ENCODE results near the gene DENND2D.

Gene DENND2D

GRCh38 chr1:111199881-111200801 is at the start of gene DENND2D:
TSS of gene DENND2D (minus strand) at chr1:111200646. CDS start at chr1:111200459, 187 bp downstream.
- DNase-seq: no peak

GRCh38 chr1:111249960-111250359 is 49.5 kb upstream of the DENND2D start:
- DNase-seq: no peak

- no peak for DNase-seq
Measured at GRCh38 chr1:111247125-111247838, 46.8 kb upstream of the DENND2D start.

GRCh38 chr1:111242805-111243523 is 42.5 kb upstream of the DENND2D start:
- DNase-seq: no peak

GRCh38 chr1:111241797-111242196 is 41.4 kb upstream of the DENND2D start:
- DNase-seq: no peak

GRCh38 chr1:111238056-111238795 is 37.8 kb upstream of the DENND2D start:
- DNase-seq: no peak

GRCh38 chr1:111236806-111237205 is 36.4 kb upstream of the DENND2D start:
- no peak for DNase-seq

- DNase-seq: no peak
Measured at GRCh38 chr1:111236379-111236778, 35.9 kb upstream of the DENND2D start.

- no peak for DNase-seq
Measured at GRCh38 chr1:111234866-111235265, 34.4 kb upstream of the DENND2D start.

- DNase-seq: no peak
Measured at GRCh38 chr1:111234258-111234657, 33.8 kb upstream of the DENND2D start.

GRCh38 chr1:111232134-111232533 is 31.7 kb upstream of the DENND2D start:
- no peak for DNase-seq

- no peak for DNase-seq
Measured at GRCh38 chr1:111228748-111229126, 28.3 kb upstream of the DENND2D start.

GRCh38 chr1:111227851-111228747 is 27.7 kb upstream of the DENND2D start:
- no peak for DNase-seq

GRCh38 chr1:111227434-111227833 is 27.0 kb upstream of the DENND2D start, which contains the start of gene CHI3L2:
TSS of gene CHI3L2 (plus strand) at chr1:111227713. CDS start at chr1:111227730, 17 bp downstream.
- no peak for DNase-seq

- DNase-seq: no peak
Measured at GRCh38 chr1:111225717-111226400, 25.4 kb upstream of the DENND2D start.

GRCh38 chr1:111225091-111225490 is 24.6 kb upstream of the DENND2D start:
- no peak for DNase-seq

GRCh38 chr1:111223126-111223685 is 22.8 kb upstream of the DENND2D start:
- no peak for DNase-seq

GRCh38 chr1:111222308-111223125 is 22.1 kb upstream of the DENND2D start:
- DNase-seq: no peak

- DNase-seq: no peak
Measured at GRCh38 chr1:111221633-111222291, 21.3 kb upstream of the DENND2D start.

All from NCI-H1436 treated with DMSO at 0.1 percent for 48 hours (cell line).